GM23248 (cell line): ENCODE data around the gene STRIT1.
"Not testable (repeated sequence)": the region's sequence is repeated elsewhere in the genome, so short reads cannot be mapped to it uniquely, and the experiment has no call there.

Source experiments
- EZH2 ChIP-seq: fragments of 200-600 bp; sonication (generic); IDR thresholded peaks from 2 replicates; pipeline ENCODE4 v1.6.1; 2018; ENCODE audit warnings: antibody characterized with exemption, mild to moderate bottlenecking; ENCODE audit not compliant: insufficient read depth, poor library complexity, severe bottlenecking
- EZH2phosphoT487 ChIP-seq: fragments of 200-600 bp; sonication (generic); IDR thresholded peaks from 2 replicates; pipeline ENCODE4 v1.6.1; 2018; ENCODE audit warnings: antibody characterized with exemption, moderate library complexity, mild to moderate bottlenecking, low read depth; ENCODE audit not compliant: insufficient read depth

GRCh38 chr3:155262855-155263254 lies 30.6 kb downstream of the STRIT1 start:
- TF ChIP-seq EZH2, EZH2phosphoT487: not testable (repeated sequence)
